ENCODE results near the gene BOC. TPM values are rescaled to one million over a fixed set of nuclear protein-coding genes. Genes with fewer than 3 reads are reported as not detected.

BOC gene
- total and polyA plus RNA-seq, 2 of the 8 experiments (the other 6 are each of a cell fraction or from before 2014, with no cell fraction given), result 6.9 to 9.3 TPM

GRCh38 chr3:113304102-113304501, 92.7 kb downstream of the BOC start (continued):
- TF ChIP-seq CHD7 (IDR thresholded peaks at IDR 0.05; ENCODE audit: insufficient replicate concordance, low read length) (no peak), BACH1 (IDR thresholded peaks at IDR 0.05; ENCODE audit: low read length) (no peak), SP2 (IDR thresholded peaks at IDR 0.05; ENCODE audit: low read length) (no peak), TEAD4 (IDR thresholded peaks at IDR 0.05; ENCODE audit: low read depth, low read length) (no peak), BRCA1 (IDR thresholded peaks at IDR 0.05; ENCODE audit: low read depth, low read length) (no peak), RFX5 (IDR thresholded peaks at IDR 0.05; ENCODE audit: borderline replicate concordance, low read depth, low read length) (no peak), FOSL1 (IDR thresholded peaks at IDR 0.05; ENCODE audit: insufficient read depth, low read depth, low read length) (no peak)
